Activated CD4-positive, alpha-beta T cell treated with anti-CD3 and anti-CD28 coated beads for 4 hours (primary cell): ENCODE measurements around the gene SNX10.
"Not testable (repeated sequence)": the region's sequence is repeated elsewhere in the genome, so short reads cannot be mapped to it uniquely, and the experiment has no call there.

Experiments
- DNase-seq, 2 donors: peaks; one replicate each; pipeline ENCODE4 v3.0.0-alpha.2; 2020

Gene SNX10, protein sequence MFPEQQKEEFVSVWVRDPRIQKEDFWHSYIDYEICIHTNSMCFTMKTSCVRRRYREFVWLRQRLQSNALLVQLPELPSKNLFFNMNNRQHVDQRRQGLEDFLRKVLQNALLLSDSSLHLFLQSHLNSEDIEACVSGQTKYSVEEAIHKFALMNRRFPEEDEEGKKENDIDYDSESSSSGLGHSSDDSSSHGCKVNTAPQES

DNA sequence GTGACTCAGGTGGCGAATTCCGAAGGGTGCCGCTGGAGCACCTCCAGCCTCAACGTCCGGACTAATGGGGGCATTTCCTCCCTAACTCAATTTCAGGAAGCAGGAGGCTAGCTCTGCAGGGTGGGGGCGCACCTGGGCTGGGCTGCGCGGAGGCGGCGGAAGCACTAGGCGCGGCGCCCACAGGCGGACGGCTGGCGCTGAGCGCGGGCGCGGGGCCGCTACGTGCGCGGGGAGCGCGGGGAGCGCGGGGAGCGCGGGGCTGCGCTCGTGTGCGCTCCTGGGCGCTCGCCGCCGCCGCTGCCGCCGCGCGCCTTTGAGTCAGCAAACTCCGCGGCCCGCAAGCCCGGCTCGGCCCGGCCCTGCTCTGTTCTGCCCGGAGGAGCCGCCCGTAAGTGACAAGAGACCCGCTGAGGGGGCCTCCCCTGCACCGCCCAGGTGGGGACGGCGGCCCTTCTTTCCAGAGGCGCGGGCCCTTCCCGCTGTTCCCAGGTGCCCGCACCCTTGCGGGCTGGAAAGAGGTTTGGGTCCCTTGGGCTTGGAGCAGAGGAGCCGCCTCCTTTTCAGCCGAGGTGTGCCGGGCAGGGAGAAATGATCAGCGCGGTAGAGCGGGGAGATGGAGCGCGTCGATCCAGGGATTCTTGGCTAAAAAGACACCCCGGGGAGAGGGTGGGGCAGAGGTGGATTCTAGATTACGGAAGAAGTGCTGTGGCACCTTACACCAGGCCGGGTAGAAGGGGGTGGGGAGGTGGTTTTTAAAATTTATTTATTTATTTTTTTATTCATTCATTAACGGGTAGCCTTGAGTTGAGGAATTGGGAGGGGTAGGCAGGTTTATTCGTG is at the start of gene SNX10:
Gene SNX10, plus strand, starts transcription at position 164 of the 840 bp plus-strand sequence. CDS start 54,581 bp downstream, outside the sequence.
- peak; percentile 65 to 71 for DNase-seq

DNA sequence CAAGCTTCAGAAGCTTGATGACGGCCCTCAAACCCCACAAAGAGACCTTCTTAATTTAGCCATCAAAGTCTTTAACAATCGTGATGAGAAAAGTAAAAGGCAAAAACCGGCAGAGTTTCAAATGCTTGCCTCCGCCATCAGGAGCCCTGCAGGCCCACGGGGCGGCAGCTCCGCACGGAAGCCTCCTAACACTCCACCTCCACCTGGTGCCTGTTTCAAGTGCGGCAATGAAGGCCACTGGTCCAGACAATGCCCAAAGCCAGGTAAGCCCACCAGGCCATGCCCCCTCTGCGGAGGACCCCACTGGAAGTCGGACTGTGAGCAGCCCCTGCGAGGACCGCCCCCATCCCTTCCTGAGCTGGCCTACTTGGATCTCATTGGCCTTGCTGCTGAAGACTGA is 46.5 kb upstream of the SNX10 start:
- no peak for DNase-seq

DNA sequence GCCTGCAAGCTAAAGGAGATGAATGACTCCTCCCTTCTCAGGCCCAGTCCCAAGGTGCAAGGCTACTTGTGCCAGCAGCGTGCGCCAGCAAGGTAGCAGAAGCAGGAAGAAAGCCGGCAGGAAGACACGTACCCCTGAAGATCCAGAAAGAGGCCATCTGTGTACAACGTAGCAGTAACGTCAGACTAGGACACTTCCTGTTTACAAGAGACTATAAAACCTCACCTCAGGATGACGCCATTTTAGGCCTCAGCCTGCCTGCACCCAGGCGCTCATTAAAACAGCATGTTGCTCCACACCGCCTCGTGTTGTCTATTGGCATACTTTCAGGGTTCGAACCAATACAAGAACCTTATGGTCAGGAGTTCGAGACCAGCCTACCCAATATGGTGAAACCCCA is 41.4 kb upstream of the SNX10 start:
- DNase-seq: no peak

DNA sequence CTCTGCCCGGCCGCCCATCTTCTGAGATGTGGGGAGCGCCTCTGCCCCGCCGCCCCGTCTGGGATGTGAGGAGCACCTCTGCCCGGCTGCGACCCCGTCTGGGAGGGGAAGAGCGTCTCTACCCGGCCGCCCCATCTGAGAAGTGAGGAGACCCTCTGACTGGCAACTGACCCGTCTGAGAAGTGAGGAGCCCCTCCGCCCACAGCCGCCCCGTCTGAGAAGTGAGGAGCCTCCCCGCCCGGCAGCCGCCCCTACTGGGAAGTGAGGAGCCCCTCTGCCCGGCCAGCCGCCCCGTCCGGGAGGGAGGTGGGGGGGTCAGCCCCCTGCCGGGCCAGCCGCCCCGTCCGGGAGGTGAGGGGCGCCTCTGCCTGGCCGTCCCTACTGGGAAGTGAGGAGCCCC is 29.8 kb upstream of the SNX10 start:
- DNase-seq: not testable (repeated sequence)

DNA sequence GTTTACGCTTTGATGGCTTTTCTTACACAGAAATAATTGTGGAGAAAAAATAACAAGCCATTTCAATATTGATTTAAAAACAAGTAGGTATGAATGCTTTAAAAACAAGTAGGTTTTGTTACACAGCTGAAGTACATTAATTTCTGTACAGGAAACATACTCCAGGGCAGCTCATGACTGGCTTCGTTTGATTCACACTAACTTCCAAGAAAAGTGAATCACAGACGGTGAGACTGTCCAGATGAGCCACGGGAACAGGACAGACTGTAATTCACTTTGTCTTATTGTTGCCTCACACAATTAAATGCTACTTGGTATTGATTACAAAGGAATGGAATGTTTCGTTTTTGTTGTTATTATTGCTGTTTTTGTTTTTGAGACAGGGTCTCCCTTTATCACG is 26.6 kb upstream of the SNX10 start:
- no peak for DNase-seq

DNA sequence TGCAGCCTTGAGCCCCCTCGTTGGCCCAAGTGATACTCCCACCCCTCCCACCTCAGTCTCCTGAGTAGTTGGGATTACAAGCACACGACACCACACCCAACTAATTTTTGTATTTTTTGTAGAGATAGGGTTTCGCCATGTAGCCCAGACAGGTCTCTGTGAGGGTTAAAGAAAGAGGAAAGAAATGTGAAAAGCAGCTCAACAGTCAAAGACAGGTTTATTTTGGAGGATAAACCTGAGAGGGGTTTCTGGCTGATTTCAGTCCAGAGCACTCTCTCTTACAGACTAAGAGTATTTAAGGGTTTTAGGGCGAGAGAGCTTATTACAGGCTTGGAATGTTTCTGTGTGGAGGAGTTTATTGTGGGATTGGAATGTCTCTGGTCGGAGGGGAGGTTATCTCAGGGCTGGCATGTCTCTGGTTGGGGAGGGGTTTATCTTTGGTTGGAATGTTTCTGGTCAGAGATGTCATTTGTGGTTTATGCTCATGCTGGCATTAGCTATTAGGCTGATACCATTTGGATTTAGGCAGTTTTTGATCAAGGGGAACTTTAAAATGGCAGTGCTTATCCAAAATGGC is 26.1 kb upstream of the SNX10 start:
- DNase-seq: no peak

DNA sequence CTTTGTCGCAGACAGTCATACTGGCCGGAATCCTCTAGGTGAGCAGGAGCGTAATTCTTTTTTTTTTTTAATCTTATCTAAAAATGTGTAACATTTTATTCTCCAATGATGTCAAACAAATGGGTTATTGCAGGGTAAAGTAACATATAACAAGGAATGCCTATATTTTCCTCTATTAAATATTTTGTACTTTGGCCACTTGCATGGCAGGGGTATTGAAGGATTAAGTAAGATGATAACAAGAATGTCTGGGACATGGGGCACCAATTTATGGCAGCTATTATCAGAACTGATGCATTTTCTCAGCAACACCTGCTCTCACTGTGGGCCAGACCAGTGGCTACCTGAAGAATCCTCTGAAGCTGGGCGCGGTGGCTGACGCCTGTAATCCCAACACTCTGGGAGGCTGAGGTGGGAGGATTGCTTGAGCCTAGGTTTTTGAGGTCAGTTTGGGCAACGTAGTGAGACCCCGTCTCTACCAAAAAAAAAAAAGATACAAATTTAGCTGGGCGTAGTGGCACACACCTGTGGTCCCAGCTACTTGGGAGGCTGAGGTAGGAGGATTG is 24.0 kb upstream of the SNX10 start:
- no peak for DNase-seq

DNA sequence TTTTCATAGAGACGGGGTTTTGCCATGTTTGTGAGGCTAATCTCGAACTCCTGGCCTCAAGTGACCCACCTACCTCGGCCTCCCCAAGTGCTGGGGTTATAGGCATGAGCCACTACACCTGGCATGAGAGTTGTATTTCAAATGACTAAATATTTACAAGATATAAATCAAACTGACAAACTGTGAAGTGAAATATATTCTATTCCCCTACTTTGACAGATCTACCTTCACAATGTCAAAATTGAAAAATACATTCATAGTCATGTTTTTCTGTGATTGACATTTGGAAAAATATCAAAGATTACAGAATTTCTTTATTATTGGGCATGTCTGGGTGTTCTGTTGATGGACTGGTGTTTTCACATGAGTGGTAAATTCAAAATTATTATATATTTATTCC is 16.4 kb upstream of the SNX10 start:
- DNase-seq: no peak

DNA sequence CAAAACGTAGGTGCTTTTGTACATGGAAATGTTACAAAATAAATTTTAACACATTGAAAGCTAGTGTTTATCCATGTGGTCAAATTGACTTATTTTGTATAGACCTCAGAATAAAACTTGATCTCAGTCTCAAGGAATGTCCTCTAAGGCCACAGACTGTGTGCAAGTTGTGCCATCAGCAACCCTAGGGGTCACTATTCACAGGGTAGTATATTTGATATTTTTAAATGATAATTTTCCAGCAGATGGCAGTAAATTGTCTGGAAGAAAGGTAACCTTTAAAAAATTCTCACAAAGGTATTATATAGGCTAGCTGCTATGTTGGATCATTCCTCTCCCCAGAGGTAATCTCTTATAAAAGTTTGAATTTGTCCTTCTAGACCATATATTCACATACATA is 12.9 kb upstream of the SNX10 start:
- no peak for DNase-seq

DNA sequence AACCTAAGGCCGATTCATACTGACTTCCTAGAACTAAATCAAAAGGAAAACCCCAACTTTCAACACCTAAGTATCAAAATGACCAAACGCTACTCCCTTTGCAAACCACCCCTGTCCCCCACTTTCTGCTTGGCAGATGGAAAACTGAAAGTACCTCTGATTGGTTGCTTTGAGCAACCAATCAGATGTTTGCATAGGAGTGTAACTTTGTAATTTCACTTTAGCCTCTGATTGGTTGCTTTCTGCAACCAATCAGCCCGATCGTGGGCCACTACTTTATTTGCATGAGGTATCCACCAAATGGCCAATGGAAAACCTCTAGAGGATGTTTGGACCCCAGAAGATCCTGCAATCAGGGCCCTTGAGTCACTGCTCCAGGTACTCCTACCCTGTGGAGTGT is 12.3 kb upstream of the SNX10 start:
- no peak for DNase-seq

DNA sequence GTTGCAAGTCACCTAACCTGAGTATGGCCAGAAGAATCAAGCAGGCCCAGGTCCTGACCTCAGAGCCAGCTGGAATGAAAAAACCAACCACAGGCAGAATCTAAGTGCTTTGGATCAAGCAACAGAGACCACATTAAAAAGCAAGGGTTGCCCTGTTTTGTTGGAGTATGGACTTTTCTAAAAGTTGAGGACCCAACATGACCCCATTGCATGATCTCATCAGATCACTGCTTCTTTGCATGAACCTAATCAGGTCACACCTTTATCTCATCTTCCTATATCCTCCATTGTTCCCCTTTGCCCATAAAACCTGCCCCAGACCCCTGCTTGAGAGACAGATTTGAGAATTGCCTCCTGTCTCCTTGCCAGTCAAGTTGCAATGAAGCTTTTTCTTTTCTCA is 11.6 kb upstream of the SNX10 start:
- DNase-seq: no peak

DNA sequence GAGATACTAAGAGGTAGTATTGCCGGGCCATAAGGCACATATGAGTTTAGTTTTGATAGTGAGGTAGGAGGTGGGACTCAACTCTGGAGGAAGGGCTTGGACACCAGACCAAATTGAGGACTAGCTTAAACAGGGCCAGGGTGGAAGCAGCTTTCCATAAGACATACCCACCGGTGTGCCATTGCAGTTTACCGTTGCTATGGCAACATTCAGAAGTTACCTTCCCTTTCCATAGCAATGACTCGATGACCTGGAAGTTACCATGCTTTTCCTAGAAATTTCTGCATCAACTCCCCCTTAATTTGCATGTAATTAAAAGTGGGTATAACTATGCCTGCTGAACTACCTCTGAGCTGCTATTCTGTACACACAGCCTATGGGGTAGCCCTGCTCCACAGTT is 10.9 kb upstream of the SNX10 start:
- no peak for DNase-seq

DNA sequence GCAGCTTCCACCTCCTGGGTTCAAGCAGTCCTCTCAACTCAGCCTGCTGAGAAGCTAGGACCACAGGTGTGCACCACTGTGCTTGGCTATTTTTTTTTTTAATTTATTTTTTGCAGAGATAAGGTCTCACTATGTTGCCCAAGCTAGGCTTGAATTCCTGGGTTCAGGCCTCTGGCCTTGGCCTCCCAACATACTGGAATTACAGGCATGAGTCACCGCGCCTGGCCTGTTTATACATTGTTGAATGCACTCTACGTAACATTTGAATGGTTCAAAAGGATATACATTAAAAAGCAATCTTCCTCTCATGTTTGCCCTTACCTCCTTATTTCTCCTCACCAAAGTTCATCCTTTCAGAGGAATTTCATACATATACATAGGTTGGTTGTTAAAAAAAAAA is 7.2 kb upstream of the SNX10 start:
- DNase-seq: no peak

DNA sequence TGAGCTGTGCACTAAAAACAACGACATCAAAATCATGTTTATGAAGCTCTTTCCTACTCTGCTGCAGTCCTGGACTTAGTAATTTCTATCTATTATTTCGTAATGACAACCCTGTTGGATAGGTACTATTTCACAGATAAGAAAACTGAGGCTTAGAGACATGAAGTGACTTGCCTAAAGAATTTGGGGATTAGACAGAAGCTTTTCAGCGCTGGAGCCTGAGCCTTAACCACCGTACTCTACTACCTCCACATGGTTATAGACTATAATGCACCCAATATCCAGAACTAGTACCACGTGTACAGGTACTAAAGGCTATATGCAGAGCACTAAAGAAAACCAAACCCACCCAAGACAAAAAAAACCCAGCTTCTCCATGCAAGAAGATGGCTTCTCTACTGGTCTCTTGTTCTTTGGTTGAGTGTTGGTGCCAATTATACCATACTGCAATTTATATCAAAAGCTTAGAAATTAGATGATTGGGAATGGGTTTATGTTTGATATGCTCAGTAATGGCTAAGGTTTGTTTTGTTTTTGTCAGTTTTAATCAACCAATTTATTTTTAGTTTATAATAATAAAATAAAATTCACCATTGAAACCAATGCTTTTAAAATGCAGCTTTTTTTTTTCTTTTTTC is 6.5 kb upstream of the SNX10 start:
- no peak for DNase-seq

DNA sequence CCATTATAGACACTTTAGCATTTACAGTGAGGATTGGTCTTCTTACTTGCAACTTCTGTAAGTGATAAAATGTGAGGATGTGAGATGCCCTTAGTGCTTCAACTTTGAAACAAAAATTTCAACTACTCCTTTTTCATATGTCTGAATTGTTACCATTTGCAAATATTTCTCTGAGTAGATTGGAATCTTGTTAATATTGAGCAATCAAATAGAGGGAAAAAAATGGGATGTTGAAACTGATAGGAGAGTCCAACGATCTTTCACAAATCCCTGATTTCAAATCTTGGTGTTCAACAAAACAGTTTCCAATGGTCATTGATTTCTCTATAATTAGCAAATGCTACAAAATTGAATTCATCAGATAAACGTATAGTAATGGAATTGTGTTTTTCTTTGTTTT is 5.5 kb upstream of the SNX10 start:
- no peak for DNase-seq

DNA sequence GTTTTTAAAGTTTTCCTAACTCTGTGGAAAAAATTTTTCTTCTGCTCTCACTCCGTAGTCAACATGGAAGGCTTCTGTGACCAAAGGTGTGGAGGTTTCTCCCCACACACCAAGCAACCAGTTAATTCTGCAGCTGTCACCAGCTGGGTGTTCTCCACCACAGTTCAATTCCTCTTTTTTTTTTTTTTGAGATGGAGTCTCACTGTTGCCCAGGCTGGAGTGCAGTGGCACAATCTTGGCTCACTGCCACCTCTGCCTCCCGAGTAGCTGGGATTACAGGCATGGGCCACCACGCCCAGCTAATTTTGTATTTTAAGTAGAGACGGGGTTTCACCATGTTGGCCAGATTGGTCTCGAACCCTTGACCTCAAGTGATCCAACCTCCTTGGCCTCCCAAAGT is 3.5 kb upstream of the SNX10 start:
- DNase-seq: not testable (repeated sequence)

DNA sequence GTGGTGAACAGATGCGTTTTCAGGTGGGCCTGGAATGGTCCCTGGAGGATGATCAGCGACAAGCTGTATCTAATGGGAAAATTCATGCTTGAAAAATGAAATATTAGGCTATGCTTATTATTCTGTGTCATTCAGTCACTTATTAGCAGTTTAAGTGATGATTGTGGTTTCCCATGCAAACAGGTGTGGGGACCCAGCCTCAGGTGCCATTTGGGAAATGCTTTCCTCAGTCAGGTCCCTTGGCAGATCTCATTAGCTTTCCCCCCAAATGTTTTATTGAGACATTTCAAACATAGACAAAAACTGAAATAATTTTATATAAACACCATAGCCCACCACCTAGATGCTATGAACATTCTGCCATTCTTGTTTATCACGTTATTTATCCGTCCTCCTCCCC is 411 bp upstream of the SNX10 start:
- no peak for DNase-seq

DNA sequence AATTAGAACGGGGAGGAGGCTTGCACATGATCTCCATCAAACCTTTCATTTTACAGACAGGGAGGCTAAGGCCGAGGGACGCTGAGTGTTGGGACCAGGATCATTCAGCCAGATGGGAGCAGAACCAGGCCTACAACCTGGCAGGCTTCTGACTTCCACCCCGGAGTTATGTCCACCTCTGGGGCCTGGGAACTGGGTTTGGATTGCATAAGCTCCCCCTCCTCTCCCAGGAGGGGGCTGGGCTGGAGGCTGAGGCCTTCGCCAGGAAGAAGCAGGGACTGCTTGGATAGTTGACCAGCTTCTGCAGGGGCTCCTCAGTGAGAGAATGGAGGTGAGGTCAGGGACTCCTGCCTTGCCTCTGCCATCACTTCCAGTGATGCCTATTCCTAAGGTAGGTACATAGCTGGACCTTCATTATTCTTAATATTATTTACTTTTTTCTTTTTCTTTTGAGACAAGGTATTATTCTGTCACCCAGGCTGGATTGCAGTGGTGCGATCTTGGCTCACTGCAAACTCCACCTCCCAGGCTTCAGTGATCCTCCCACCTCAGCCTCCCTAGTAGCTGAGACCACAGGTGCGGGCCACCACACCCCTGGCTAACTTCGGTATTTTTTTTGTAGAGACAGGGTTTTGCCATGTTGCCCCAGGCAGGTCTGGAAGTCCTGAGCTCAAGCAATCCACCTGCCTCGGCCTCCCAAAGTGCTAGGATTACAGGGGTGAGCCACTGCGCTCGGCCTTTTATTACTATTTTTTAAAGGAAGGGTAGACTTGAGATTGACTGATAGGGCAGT is 1.3 kb downstream of the SNX10 start:
- DNase-seq: no peak

DNA sequence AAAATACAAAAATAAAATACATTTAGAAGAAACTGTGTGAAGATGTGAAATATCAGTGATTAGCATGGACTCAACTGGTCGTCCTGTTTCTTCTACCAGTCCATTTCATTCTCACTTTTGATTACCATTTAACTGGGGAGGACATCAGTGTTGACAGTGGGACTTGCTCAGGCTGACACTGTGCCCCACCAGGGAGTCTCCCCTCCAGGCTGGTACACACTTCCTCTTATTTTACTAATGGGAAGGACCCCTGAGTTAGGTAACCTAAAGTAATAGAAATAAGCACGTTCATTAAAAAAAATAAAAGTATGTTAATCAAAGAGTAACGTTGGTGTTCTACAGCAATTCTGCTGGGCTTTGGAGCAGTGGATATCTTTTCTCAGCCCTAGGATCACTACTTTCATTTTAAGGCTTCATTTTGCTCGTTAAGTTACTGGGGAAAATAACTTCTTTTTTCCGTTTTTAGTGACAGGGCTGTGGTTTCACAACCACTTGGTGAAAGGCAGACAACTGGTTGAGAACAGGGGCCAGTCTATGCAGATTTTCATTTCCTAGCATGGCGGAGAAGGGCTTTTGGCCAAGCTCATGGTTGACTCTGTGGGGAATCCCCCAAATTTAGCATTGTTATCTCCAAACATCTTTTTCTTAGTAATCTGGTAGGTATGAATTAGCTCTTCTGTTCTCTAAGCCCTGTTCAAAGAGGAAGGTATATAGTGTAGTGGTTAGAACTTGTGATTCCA is 2.1 kb downstream of the SNX10 start:
- DNase-seq: peak; percentile 63 to 65

DNA sequence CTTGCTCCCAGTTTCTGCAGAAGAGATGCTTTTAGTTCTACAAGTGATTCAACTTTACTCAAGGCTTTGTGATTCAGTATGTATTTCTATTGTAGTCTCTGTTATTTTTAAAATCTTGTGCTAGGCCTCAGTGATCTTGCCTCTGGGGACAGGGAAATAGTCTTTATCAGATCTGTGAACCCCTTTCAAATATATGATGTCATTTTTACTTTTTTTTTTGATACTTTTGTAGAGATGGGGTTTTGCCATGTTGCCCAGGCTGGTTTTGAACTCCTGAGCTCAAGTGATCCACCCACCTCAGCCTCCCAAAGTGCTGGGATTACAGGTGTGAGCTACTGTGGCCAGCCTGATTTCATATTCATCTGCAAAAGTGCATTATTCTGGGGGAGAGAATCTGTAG is 3.4 kb downstream of the SNX10 start:
- no peak for DNase-seq

DNA sequence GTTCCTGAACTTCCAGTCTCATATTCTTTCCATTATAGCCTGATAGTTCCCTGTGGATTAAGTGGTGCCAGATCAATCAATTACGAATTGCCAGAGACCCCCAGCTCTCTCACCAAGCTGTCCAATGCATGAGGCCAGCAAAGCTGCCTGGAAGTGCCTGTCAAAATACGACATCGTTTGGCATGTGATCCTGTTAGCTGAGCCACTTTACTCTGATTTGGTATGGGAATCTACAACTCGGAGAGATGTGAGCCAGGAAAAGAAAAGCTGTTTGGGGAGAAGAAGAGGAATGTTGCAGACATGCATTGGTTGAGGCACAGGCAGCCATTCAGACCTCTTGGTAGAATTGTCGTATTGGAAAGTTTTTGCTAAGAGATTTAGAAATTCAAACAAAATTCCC is 3.9 kb downstream of the SNX10 start:
- DNase-seq: no peak
